ENCODE measurements around the gene AGA. TPM values are rescaled to one million over a fixed set of nuclear protein-coding genes. Genes with fewer than 3 reads are reported as not detected.

AGA gene
- polyA plus RNA-seq, 1 donor: 28.5 TPM

- no peaks in the 10 kb centered on the region for H3K4me1 ChIP-seq (ENCODE audit: control insufficient read depth, insufficient read depth, low read length)
- H3K9me3 ChIP-seq (ENCODE audit: control insufficient read depth, low read depth, low read length): no peaks in the 10 kb centered on the region
- DNase-seq: no peak
- H3K27ac ChIP-seq (ENCODE audit: low read length): no peak overlapping the region
- H3K36me3 ChIP-seq (ENCODE audit: control insufficient read depth, insufficient read depth, low read length): no peaks in the 10 kb centered on the region
- no peaks in the 10 kb centered on the region for H3K27me3 ChIP-seq (ENCODE audit: control insufficient read depth, insufficient read depth, low read length)
- no peak overlapping the region for H3K4me3 ChIP-seq (ENCODE audit: low read length)
These were observed 40.1 kb upstream of the AGA start for GRCh38 chr4:177482367-177482766.

GRCh38 chr4:177480795-177481194, 38.6 kb upstream of the AGA start:
- no peaks in the 10 kb centered on the region for H3K36me3 ChIP-seq (ENCODE audit: control insufficient read depth, insufficient read depth, low read length)
- no peak overlapping the region for H3K4me3 ChIP-seq (ENCODE audit: low read length)
- no peaks in the 10 kb centered on the region for H3K4me1 ChIP-seq (ENCODE audit: control insufficient read depth, insufficient read depth, low read length)
- no peaks in the 10 kb centered on the region for H3K27me3 ChIP-seq (ENCODE audit: control insufficient read depth, insufficient read depth, low read length)
- H3K9me3 ChIP-seq (ENCODE audit: control insufficient read depth, low read depth, low read length): no peaks in the 10 kb centered on the region
- DNase-seq: no peak
- no peak overlapping the region for H3K27ac ChIP-seq (ENCODE audit: low read length)
- 100% methylated on average over 1 of the region's 2 CpGs for whole genome bisulfite sequencing (ENCODE audit: insufficient coverage, low lambda C conversion rate)

GRCh38 chr4:177479063-177479462, 36.8 kb upstream of the AGA start:
- H3K36me3 ChIP-seq (ENCODE audit: control insufficient read depth, insufficient read depth, low read length): no peaks in the 10 kb centered on the region
- no peak for DNase-seq
- no peaks in the 10 kb centered on the region for H3K27me3 ChIP-seq (ENCODE audit: control insufficient read depth, insufficient read depth, low read length)
- no peaks in the 10 kb centered on the region for H3K4me1 ChIP-seq (ENCODE audit: control insufficient read depth, insufficient read depth, low read length)
- no peak overlapping the region for H3K4me3 ChIP-seq (ENCODE audit: low read length)
- no peaks in the 10 kb centered on the region for H3K9me3 ChIP-seq (ENCODE audit: control insufficient read depth, low read depth, low read length)
- H3K27ac ChIP-seq (ENCODE audit: low read length): no peak overlapping the region
- WGBS (ENCODE audit: insufficient coverage, low lambda C conversion rate): no CpG with 5 or more reads among the region's 4 CpGs

- no peak for DNase-seq
- Histone ChIP-seq H3K36me3 (ENCODE audit: control insufficient read depth, insufficient read depth, low read length) (no peaks in the 10 kb centered on the region), H3K4me3 (ENCODE audit: low read length) (no peak overlapping the region), H3K4me1 (ENCODE audit: control insufficient read depth, insufficient read depth, low read length) (no peaks in the 10 kb centered on the region), H3K9me3 (ENCODE audit: control insufficient read depth, low read depth, low read length) (no peaks in the 10 kb centered on the region), H3K27ac (ENCODE audit: low read length) (no peak overlapping the region), H3K27me3 (ENCODE audit: control insufficient read depth, insufficient read depth, low read length) (no peaks in the 10 kb centered on the region)
- WGBS (ENCODE audit: insufficient coverage, low lambda C conversion rate): no CpG with 5 or more reads among the region's 2 CpGs
These were observed 36.3 kb upstream of the AGA start for GRCh38 chr4:177478496-177478895.

- no peak overlapping the region for H3K4me3 ChIP-seq (ENCODE audit: low read length)
These were observed 31.8 kb upstream of the AGA start for GRCh38 chr4:177473991-177474390.

GRCh38 chr4:177464026-177464425, 21.8 kb upstream of the AGA start:
- Histone ChIP-seq H3K27ac (ENCODE audit: low read length) (no peak overlapping the region), H3K4me1 (ENCODE audit: control insufficient read depth, insufficient read depth, low read length) (no peaks in the 10 kb centered on the region), H3K27me3 (ENCODE audit: control insufficient read depth, insufficient read depth, low read length) (no peaks in the 10 kb centered on the region), H3K36me3 (ENCODE audit: control insufficient read depth, insufficient read depth, low read length) (no peaks in the 10 kb centered on the region), H3K4me3 (ENCODE audit: low read length) (no peak overlapping the region), H3K9me3 (ENCODE audit: control insufficient read depth, low read depth, low read length) (no peaks in the 10 kb centered on the region)
- no peak for DNase-seq
- WGBS (ENCODE audit: insufficient coverage, low lambda C conversion rate): 89% methylated on average over 3 of the region's 4 CpGs

More at GRCh38 chr4:177473991-177474390, 31.8 kb upstream of the AGA start:
- Histone ChIP-seq H3K9me3 (ENCODE audit: control insufficient read depth, low read depth, low read length) (peaks cover 4% of the 10 kb centered on the region), H3K36me3 (ENCODE audit: control insufficient read depth, insufficient read depth, low read length) (no peaks in the 10 kb centered on the region), H3K4me1 (ENCODE audit: control insufficient read depth, insufficient read depth, low read length) (no peaks in the 10 kb centered on the region), H3K27me3 (ENCODE audit: control insufficient read depth, insufficient read depth, low read length) (no peaks in the 10 kb centered on the region), H3K27ac (ENCODE audit: low read length) (no peak overlapping the region)
- no peak for DNase-seq
- WGBS (ENCODE audit: insufficient coverage, low lambda C conversion rate): no CpG with 5 or more reads among the region's 1 CpG

- Histone ChIP-seq H3K9me3 (ENCODE audit: control insufficient read depth, low read depth, low read length) (no peaks in the 10 kb centered on the region), H3K27me3 (ENCODE audit: control insufficient read depth, insufficient read depth, low read length) (no peaks in the 10 kb centered on the region), H3K4me1 (ENCODE audit: control insufficient read depth, insufficient read depth, low read length) (no peaks in the 10 kb centered on the region), H3K4me3 (ENCODE audit: low read length) (no peak overlapping the region), H3K36me3 (ENCODE audit: control insufficient read depth, insufficient read depth, low read length) (no peaks in the 10 kb centered on the region), H3K27ac (ENCODE audit: low read length) (no peak overlapping the region)
- 83% methylated on average over 1 of the region's 5 CpGs for WGBS (ENCODE audit: insufficient coverage, low lambda C conversion rate)
- no peak for DNase-seq
These were observed 19.4 kb upstream of the AGA start for GRCh38 chr4:177461606-177462005.

GRCh38 chr4:177460460-177460859, 18.2 kb upstream of the AGA start:
- H3K4me1 ChIP-seq (ENCODE audit: control insufficient read depth, insufficient read depth, low read length): no peaks in the 10 kb centered on the region
- WGBS (ENCODE audit: insufficient coverage, low lambda C conversion rate): 89% methylated on average over 2 of the region's 2 CpGs
- no peak for DNase-seq
- no peaks in the 10 kb centered on the region for H3K36me3 ChIP-seq (ENCODE audit: control insufficient read depth, insufficient read depth, low read length)
- no peaks in the 10 kb centered on the region for H3K27me3 ChIP-seq (ENCODE audit: control insufficient read depth, insufficient read depth, low read length)
- H3K4me3 ChIP-seq (ENCODE audit: low read length): no peak overlapping the region
- H3K27ac ChIP-seq (ENCODE audit: low read length): no peak overlapping the region
- H3K9me3 ChIP-seq (ENCODE audit: control insufficient read depth, low read depth, low read length): no peaks in the 10 kb centered on the region

GRCh38 chr4:177455561-177455970, 13.3 kb upstream of the AGA start:
- DNase-seq: peak; percentile 61 to 78
- H3K27me3 ChIP-seq (ENCODE audit: control insufficient read depth, insufficient read depth, low read length): no peaks in the 10 kb centered on the region
- no peak overlapping the region for H3K27ac ChIP-seq (ENCODE audit: low read length)
- no peaks in the 10 kb centered on the region for H3K9me3 ChIP-seq (ENCODE audit: control insufficient read depth, low read depth, low read length)
- H3K4me3 ChIP-seq (ENCODE audit: low read length): no peak overlapping the region
- no CpG with 5 or more reads among the region's 6 CpGs for WGBS (ENCODE audit: insufficient coverage, low lambda C conversion rate)
- H3K4me1 ChIP-seq (ENCODE audit: control insufficient read depth, insufficient read depth, low read length): no peaks in the 10 kb centered on the region
- no peaks in the 10 kb centered on the region for H3K36me3 ChIP-seq (ENCODE audit: control insufficient read depth, insufficient read depth, low read length)

- Histone ChIP-seq H3K9me3 (ENCODE audit: control insufficient read depth, low read depth, low read length) (no peaks in the 10 kb centered on the region), H3K27me3 (ENCODE audit: control insufficient read depth, insufficient read depth, low read length) (no peaks in the 10 kb centered on the region), H3K4me3 (ENCODE audit: low read length) (no peak overlapping the region), H3K27ac (ENCODE audit: low read length) (no peak overlapping the region), H3K36me3 (ENCODE audit: control insufficient read depth, insufficient read depth, low read length) (no peaks in the 10 kb centered on the region), H3K4me1 (ENCODE audit: control insufficient read depth, insufficient read depth, low read length) (no peaks in the 10 kb centered on the region)
- DNase-seq: no peak
These were observed 10.9 kb upstream of the AGA start for GRCh38 chr4:177453116-177453515.

GRCh38 chr4:177451108-177451500, 8.9 kb upstream of the AGA start:
- DNase-seq: no peak
- Histone ChIP-seq H3K27ac (ENCODE audit: low read length) (no peak overlapping the region), H3K9me3 (ENCODE audit: control insufficient read depth, low read depth, low read length) (no peaks in the 10 kb centered on the region), H3K4me3 (ENCODE audit: low read length) (no peak overlapping the region), H3K27me3 (ENCODE audit: control insufficient read depth, insufficient read depth, low read length) (no peaks in the 10 kb centered on the region), H3K36me3 (ENCODE audit: control insufficient read depth, insufficient read depth, low read length) (no peaks in the 10 kb centered on the region), H3K4me1 (ENCODE audit: control insufficient read depth, insufficient read depth, low read length) (no peaks in the 10 kb centered on the region)
- WGBS (ENCODE audit: insufficient coverage, low lambda C conversion rate): no CpG with 5 or more reads among the region's 1 CpG

Measured in large intestine (tissue), 3 donors.